Measurements from ENCODE around the gene REN.

DNA sequence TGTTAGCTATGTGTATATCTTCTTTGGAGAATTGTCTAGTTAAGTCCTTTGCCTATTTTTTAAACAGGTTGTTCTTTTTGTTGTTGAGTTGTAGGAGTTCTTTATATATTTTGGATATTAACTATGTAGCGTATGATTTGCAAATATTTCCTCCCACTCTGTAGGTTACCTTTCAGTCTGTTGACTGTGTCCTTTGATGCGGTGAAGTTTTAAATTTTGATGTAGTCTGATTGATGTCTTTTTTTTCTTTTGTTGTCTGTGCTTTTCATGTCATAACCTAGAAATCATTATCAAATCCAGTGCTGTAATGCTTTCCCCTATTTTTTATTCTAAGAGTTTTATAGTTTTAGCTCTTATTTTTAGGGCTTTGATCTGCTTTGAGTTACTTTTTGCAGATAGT lies 38.8 kb upstream of the REN start:
- TF ChIP-seq, protein P1, sequence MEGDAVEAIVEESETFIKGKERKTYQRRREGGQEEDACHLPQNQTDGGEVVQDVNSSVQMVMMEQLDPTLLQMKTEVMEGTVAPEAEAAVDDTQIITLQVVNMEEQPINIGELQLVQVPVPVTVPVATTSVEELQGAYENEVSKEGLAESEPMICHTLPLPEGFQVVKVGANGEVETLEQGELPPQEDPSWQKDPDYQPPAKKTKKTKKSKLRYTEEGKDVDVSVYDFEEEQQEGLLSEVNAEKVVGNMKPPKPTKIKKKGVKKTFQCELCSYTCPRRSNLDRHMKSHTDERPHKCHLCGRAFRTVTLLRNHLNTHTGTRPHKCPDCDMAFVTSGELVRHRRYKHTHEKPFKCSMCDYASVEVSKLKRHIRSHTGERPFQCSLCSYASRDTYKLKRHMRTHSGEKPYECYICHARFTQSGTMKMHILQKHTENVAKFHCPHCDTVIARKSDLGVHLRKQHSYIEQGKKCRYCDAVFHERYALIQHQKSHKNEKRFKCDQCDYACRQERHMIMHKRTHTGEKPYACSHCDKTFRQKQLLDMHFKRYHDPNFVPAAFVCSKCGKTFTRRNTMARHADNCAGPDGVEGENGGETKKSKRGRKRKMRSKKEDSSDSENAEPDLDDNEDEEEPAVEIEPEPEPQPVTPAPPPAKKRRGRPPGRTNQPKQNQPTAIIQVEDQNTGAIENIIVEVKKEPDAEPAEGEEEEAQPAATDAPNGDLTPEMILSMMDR (IDR thresholded peaks at IDR 0.05) = no peak
- no peak for TF ChIP-seq ZFX (IDR thresholded peaks at IDR 0.05; ENCODE audit: borderline replicate concordance)

All from 22Rv1 (cell line).